H9 (cell line): ENCODE data around the gene ABCG1. TPM values are rescaled to one million over a fixed set of nuclear protein-coding genes. Genes with fewer than 3 reads are reported as not detected.

Source experiments
- DNase-seq: peaks from one replicate; pipeline ENCODE4 v3.0.0-alpha.2; 2017
- H2AFZ ChIP-seq: one replicate; pipeline ENCODE4 v1.6.1; 2013; ENCODE audit warnings: mild to moderate bottlenecking, low read length, control low read depth, moderate library complexity
- H2AK5ac ChIP-seq: 2 replicates; pipeline ENCODE4 v1.6.1; 2013; ENCODE audit warnings: low read length, control low read depth, mixed read lengths; ENCODE audit not compliant: insufficient read length
- H2BK120ac ChIP-seq: one replicate; pipeline ENCODE4 v1.6.1; 2013; ENCODE audit warnings: low read depth, mild to moderate bottlenecking, low read length, control low read depth, inconsistent platforms; ENCODE audit not compliant: poor library complexity, severe bottlenecking
- H2BK12ac ChIP-seq: 2 replicates; pipeline ENCODE4 v1.6.1; 2013; ENCODE audit warnings: low read length, control low read depth, mixed read lengths, low read depth; ENCODE audit not compliant: insufficient read length
- H2BK15ac ChIP-seq: 2 replicates; pipeline ENCODE4 v1.6.1; 2013; ENCODE audit warnings: low read depth, low read length, control low read depth
- H2BK20ac ChIP-seq: one replicate; pipeline ENCODE4 v1.6.1; 2013; ENCODE audit warnings: low read depth, mild to moderate bottlenecking, low read length, control low read depth, inconsistent platforms; ENCODE audit not compliant: poor library complexity, severe bottlenecking
- H2BK5ac ChIP-seq: 2 replicates; pipeline ENCODE4 v1.6.1; 2013; ENCODE audit warnings: low read length, control low read depth, mixed read lengths; ENCODE audit not compliant: insufficient read length
- H3K14ac ChIP-seq: 2 replicates; pipeline ENCODE4 v1.6.1; 2013; ENCODE audit warnings: low read length, control low read depth; ENCODE audit not compliant: insufficient read depth
- H3K18ac ChIP-seq: 2 replicates; pipeline ENCODE4 v1.6.1; 2013; ENCODE audit warnings: low read depth, mild to moderate bottlenecking, mixed read lengths, low read length, control low read depth; ENCODE audit not compliant: insufficient read length
- H3K23ac ChIP-seq: 2 replicates; pipeline ENCODE4 v1.6.1; 2013; ENCODE audit warnings: low read length, control low read depth, mixed read lengths, low read depth; ENCODE audit not compliant: insufficient read length
- H3K23me2 ChIP-seq: 2 replicates; pipeline ENCODE4 v1.6.1; 2013; ENCODE audit warnings: low read depth, mild to moderate bottlenecking, mixed read lengths, low read length, control low read depth; ENCODE audit not compliant: insufficient read length, poor library complexity, severe bottlenecking
- H3K27ac ChIP-seq: 2 replicates; pipeline ENCODE4 v1.5.1; 2013; ENCODE audit warnings: low read length, control low read depth, mixed read lengths, low read depth; ENCODE audit not compliant: insufficient read length
- H3K27me3 ChIP-seq: 2 replicates; pipeline ENCODE4 v1.6.1; 2013; ENCODE audit warnings: low read length, control low read depth, inconsistent platforms; ENCODE audit not compliant: insufficient read depth
- H3K4ac ChIP-seq: 2 replicates; pipeline ENCODE4 v1.6.1; 2013; ENCODE audit warnings: low read depth, mild to moderate bottlenecking, control low read depth, inconsistent platforms, low read length, moderate library complexity
- H3K4me1 ChIP-seq: 2 replicates; pipeline ENCODE4 v1.6.1; 2013; ENCODE audit warnings: low read length, control low read depth, inconsistent platforms; ENCODE audit not compliant: insufficient read depth
- H3K4me2 ChIP-seq: 2 replicates; pipeline ENCODE4 v1.6.1; 2013; ENCODE audit warnings: low read length, control low read depth, mixed read lengths; ENCODE audit not compliant: insufficient read length, insufficient read depth
- H3K56ac ChIP-seq: 2 replicates; pipeline ENCODE4 v1.6.1; 2013; ENCODE audit warnings: low read depth, mild to moderate bottlenecking, mixed read lengths, low read length, control low read depth; ENCODE audit not compliant: insufficient read length
- H3K79me1 ChIP-seq: 2 replicates; pipeline ENCODE4 v1.6.1; 2013; ENCODE audit warnings: low read depth, mild to moderate bottlenecking, moderate library complexity, low read length, control low read depth, inconsistent platforms; ENCODE audit not compliant: insufficient read depth, poor library complexity, severe bottlenecking
- H3K79me2 ChIP-seq: 2 replicates; pipeline ENCODE4 v1.6.1; 2013; ENCODE audit warnings: low read length, control low read depth, inconsistent platforms; ENCODE audit not compliant: insufficient read depth
- H3K9ac ChIP-seq: 2 replicates; pipeline ENCODE4 v1.6.1; 2013; ENCODE audit warnings: low read length, control low read depth, mixed read lengths; ENCODE audit not compliant: insufficient read length; ENCODE audit errors: extremely low read depth
- H3K9me3 ChIP-seq: one replicate; pipeline ENCODE4 v1.6.1; 2013; ENCODE audit warnings: low read depth, low read length, inconsistent platforms; ENCODE audit not compliant: control insufficient read depth
- H3T11ph ChIP-seq: one replicate; pipeline ENCODE4 v1.6.1; 2013; ENCODE audit warnings: mild to moderate bottlenecking, low read length, control low read depth, inconsistent platforms
- H4K20me1 ChIP-seq: one replicate; pipeline ENCODE4 v1.6.1; 2013; ENCODE audit not compliant: control insufficient read depth, insufficient read length, insufficient read depth
- H4K5ac ChIP-seq: 2 replicates; pipeline ENCODE4 v1.6.1; 2013; ENCODE audit warnings: low read depth, mild to moderate bottlenecking, mixed read lengths, low read length, control low read depth; ENCODE audit not compliant: insufficient read length
- H4K8ac ChIP-seq: replicated peaks from 2 replicates; pipeline ENCODE4 v1.6.1; 2013; ENCODE audit warnings: low read length, control low read depth, mixed read lengths, low read depth; ENCODE audit not compliant: insufficient read length
- H4K91ac ChIP-seq: 2 replicates; pipeline ENCODE4 v1.6.1; 2013; ENCODE audit warnings: low read depth, mild to moderate bottlenecking, moderate library complexity, mixed read lengths, low read length, control low read depth; ENCODE audit not compliant: insufficient read length
- H3K27ac Mint-ChIP-seq, 3 experiments: 2 replicates in 2 of 3; 3 replicates in 1 of 3; pipeline ENCODE4 v1.8.0; 2020 to 2021; ENCODE audit warnings: mixed read lengths in 3 of 3, mild to moderate bottlenecking in 1 of 3, moderate library complexity in 1 of 3
- H3K27me3 Mint-ChIP-seq: 2 replicates; pipeline ENCODE4 v1.8.0; 2021; ENCODE audit warnings: low read depth, mild to moderate bottlenecking, moderate library complexity, mixed read lengths
- H3K36me3 Mint-ChIP-seq, 3 experiments: 2 replicates in 2 of 3; 3 replicates in 1 of 3; pipeline ENCODE4 v1.8.0; 2020 to 2021; ENCODE audit warnings: low read depth in 3 of 3, mixed read lengths in 3 of 3; ENCODE audit not compliant: insufficient read depth in 1 of 3
- H3K4me1 Mint-ChIP-seq, 2 experiments: 2 replicates each; pipeline ENCODE4 v1.8.0; 2020; ENCODE audit warnings: mixed read lengths in 2 of 2
- H3K4me3 Mint-ChIP-seq, 2 experiments: 2 replicates in 1 of 2; 3 replicates in 1 of 2; pipeline ENCODE4 v1.8.0; 2020 to 2021; ENCODE audit warnings: mild to moderate bottlenecking in 2 of 2, mixed read lengths in 2 of 2, moderate library complexity in 1 of 2
- H3K9me3 Mint-ChIP-seq, 2 experiments: 2 replicates in 1 of 2; 3 replicates in 1 of 2; pipeline ENCODE4 v1.8.0; 2020; ENCODE audit warnings: mild to moderate bottlenecking in 2 of 2, mixed read lengths in 2 of 2, moderate library complexity in 1 of 2
- CTCF ChIP-seq: fragments of 200-600 bp; sonication (generic); conservative IDR thresholded peaks from 3 replicates; pipeline ENCODE4 v1.8.0; 2021; ENCODE audit warnings: antibody characterized with exemption, mild to moderate bottlenecking
- WGBS: extraction: QIAGEN DNeasy Blood & Tissue Kit; methylation state at CpG from one replicate; pipeline ENCODE4 v1.1.7; 2013; ENCODE audit warnings: missing lambda C conversion rate, low lambda C conversion rate, mixed read lengths; ENCODE audit not compliant: insufficient read length; ENCODE audit errors: extremely low coverage; 5-methylcytosine and 5-hydroxymethylcytosine counted together
- total RNA-seq: library from RNA; stranded (reverse); gene quantifications from 2 replicates; pipeline ENCODE4 v1.2.1, GENCODE V29; 2021

ABCG1 gene
- total RNA-seq, 1 experiment from 2014 or later: 0.83 TPM

DNA sequence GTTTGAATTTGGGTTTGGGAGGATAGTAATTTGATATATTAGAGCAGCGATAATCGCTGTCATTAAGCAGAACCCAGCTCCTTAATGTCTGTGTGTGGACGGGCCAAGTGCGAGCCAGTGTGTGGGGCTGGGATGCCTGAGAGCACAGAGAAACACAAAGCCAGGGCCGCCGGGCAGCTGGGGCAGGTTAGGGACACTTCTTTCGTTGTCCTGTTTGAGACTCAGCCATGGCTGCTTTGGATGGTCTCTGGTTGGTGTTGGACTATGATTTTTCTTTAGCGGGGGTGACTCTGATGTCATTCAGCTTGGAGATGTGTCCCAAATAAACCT, 33.4 kb downstream of the ABCG1 start:
- Histone ChIP-seq H2AK5ac (no peak overlapping the region), H4K8ac (no peak overlapping the region), H3K9me3 (no peaks in the 10 kb centered on the region), H2BK120ac (no peak overlapping the region), H4K5ac (no peak overlapping the region), H3K14ac (no peak overlapping the region), H2BK5ac (no peak overlapping the region), H3K4me1 (no peaks in the 10 kb centered on the region), H3K23ac (no peak overlapping the region), H3K56ac (no peak overlapping the region), H4K91ac (no peak overlapping the region), H3K4ac (no peak overlapping the region), H3K9ac (no peak overlapping the region), H2BK12ac (no peak overlapping the region), H2BK15ac (no peak overlapping the region), H3K79me1 (no peaks in the 10 kb centered on the region), H3K18ac (no peak overlapping the region), H2AFZ (no peak overlapping the region), H3K23me2 (no peaks in the 10 kb centered on the region), H3T11ph (no peak overlapping the region), H3K27ac (no peak overlapping the region), H4K20me1 (no peaks in the 10 kb centered on the region), H3K27me3 (no peaks in the 10 kb centered on the region), H2BK20ac (no peak overlapping the region), H3K79me2 (no peaks in the 10 kb centered on the region), H3K4me2 (no peak overlapping the region)
- Mint-ChIP-seq H3K27me3 (peaks cover 29% of the 10 kb centered on the region), H3K27ac (no peak overlapping the region), H3K4me3 (no peak overlapping the region), H3K9me3 (no peaks in the 10 kb centered on the region), H3K4me1 (peaks cover 5 to 8% of the 10 kb centered on the region in 2 experiments; a peak in 3 of 4 replicates), H3K36me3 (no peaks in the 10 kb centered on the region)
- TF ChIP-seq CTCF: no peak
- WGBS: no CpG with 5 or more reads among the region's 8 CpGs
- no peak for DNase-seq
